PC-9 (cell line): ENCODE measurements around the gene PNPO. TPM values are rescaled to one million over a fixed set of nuclear protein-coding genes. Genes with fewer than 3 reads are reported as not detected.

ENCODE experiments used
- BruUV-seq: library from RNA; stranded (reverse); fragments of 400-500 nt; replicated peaks from 2 replicates; lab custom pipeline; 2021; lab: Mats Ljungman, UMichigan
- CTCF ChIA-PET: fragments of 300-600 bp; sonication (Branson Sonifier 250); formaldehyde crosslinking; loops from one replicate; lab custom pipeline; 2022; ENCODE audit warnings: antibody characterized with exemption; lab: Charles Lee
- POLR2A ChIA-PET: fragments of 300-600 bp; sonication (Branson Sonifier 250); formaldehyde crosslinking; loops from one replicate; lab custom pipeline; 2022; ENCODE audit warnings: antibody characterized with exemption; ENCODE audit not compliant: unreplicated experiment; lab: Charles Lee
- DNase-seq, 2 experiments: peaks; one replicate each; pipeline versions ENCODE4 v3.0.0 to v3.0.0-alpha.2; 2015 to 2022; ENCODE audit warnings: mixed read lengths in 1 of 2
- H2AFZ ChIP-seq: fragments of 200-600 bp; sonication (generic); 2 replicates; pipeline ENCODE4 v1.8.1; 2017; ENCODE audit warnings: antibody characterized with exemption
- H3F3A ChIP-seq: fragments of 200-600 bp; sonication (generic); 2 replicates; pipeline ENCODE4 v1.8.1; 2017; ENCODE audit warnings: antibody characterized with exemption, mild to moderate bottlenecking, low read depth; ENCODE audit not compliant: insufficient read depth
- H3K27ac ChIP-seq: fragments of 200-600 bp; sonication (generic); 2 replicates; pipeline ENCODE4 v1.6.1; 2016; ENCODE audit warnings: mixed run types
- H3K27me3 ChIP-seq: fragments of 200-600 bp; sonication (generic); 2 replicates; pipeline ENCODE4 v1.6.1; 2016; ENCODE audit warnings: low read depth, mixed run types; ENCODE audit not compliant: insufficient read depth
- H3K36me3 ChIP-seq: fragments of 200-600 bp; sonication (generic); 2 replicates; pipeline ENCODE4 v1.6.1; 2016; ENCODE audit warnings: low read depth, mixed run types
- H3K4me1 ChIP-seq: fragments of 200-600 bp; sonication (generic); replicated peaks from 2 replicates; pipeline ENCODE4 v1.6.1; 2016; ENCODE audit warnings: mixed run types; ENCODE audit not compliant: insufficient read depth
- H3K4me2 ChIP-seq: fragments of 200-600 bp; sonication (generic); 2 replicates; pipeline ENCODE4 v1.6.1; 2017; ENCODE audit warnings: mixed run types
- H3K4me3 ChIP-seq: fragments of 200-600 bp; sonication (generic); 2 replicates; pipeline ENCODE4 v1.6.1; 2016; ENCODE audit warnings: mixed run types
- H3K79me2 ChIP-seq: fragments of 200-600 bp; sonication (generic); 2 replicates; pipeline ENCODE4 v1.6.1; 2017; ENCODE audit warnings: low read depth, mixed run types
- H3K9me2 ChIP-seq: fragments of 200-600 bp; sonication (generic); 2 replicates; pipeline ENCODE4 v1.8.1; 2017; ENCODE audit warnings: mild to moderate bottlenecking; ENCODE audit not compliant: insufficient read depth
- H3K9me3 ChIP-seq: fragments of 200-600 bp; sonication (generic); 2 replicates; pipeline ENCODE4 v1.8.1; 2016; ENCODE audit warnings: low read depth; ENCODE audit not compliant: insufficient read depth
- H4K20me1 ChIP-seq: fragments of 200-600 bp; sonication (generic); 2 replicates; pipeline ENCODE4 v1.8.1; 2017; ENCODE audit not compliant: insufficient read depth
- CTCF ChIP-seq: fragments of 200-600 bp; sonication (generic); conservative IDR thresholded peaks from 2 replicates; pipeline ENCODE4 v1.6.1; 2017; ENCODE audit warnings: mixed run types, antibody characterized with exemption, mild to moderate bottlenecking, moderate library complexity
- EZH2 ChIP-seq: fragments of 200-600 bp; sonication (generic); IDR thresholded peaks from 2 replicates; pipeline ENCODE4 v1.8.0; 2017; ENCODE audit warnings: antibody characterized with exemption, low read depth
- intact Hi-C: fragments of 100-400 bp; cut with micrococcal nuclease; formaldehyde crosslinking; loops from one replicate; pipeline ENCODE4 v1.10.0; 2022; ENCODE audit not compliant: unreplicated experiment
- total RNA-seq: library from RNA; stranded (reverse); gene quantifications from 2 replicates; pipeline ENCODE4 v1.2.3, GENCODE V29; 2021

The PNPO gene
- total RNA-seq, 1 experiment from 2014 or later, result 40.2 TPM

DNA sequence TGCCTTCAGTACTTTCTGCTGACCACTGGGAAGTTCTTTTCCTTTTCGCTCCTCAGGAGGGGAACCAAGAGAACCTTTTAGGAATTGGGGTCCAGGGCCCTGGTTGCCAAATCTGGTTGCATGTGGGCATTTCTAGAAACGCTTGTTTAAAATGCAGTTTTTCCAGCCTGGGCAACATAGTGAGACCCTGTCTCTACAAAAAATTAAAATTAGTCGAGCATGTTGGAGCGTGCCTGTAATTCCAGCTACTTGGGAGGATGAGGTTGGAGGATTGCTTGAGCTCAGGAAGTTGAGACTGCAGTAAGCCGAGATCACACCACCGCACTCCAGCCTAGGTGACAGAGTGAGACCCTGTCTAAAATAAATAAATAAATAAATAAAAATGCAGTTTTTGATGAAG lies 1.2 kb downstream of the PNPO start:
- no peak overlapping the region for H3K27ac ChIP-seq
- TF ChIP-seq EZH2, result no peak
- no peak for TF ChIP-seq CTCF
- peaks cover 8% of the 10 kb centered on the region for H3K36me3 ChIP-seq
- no TSS peak for BruUV-seq
- H2AFZ ChIP-seq, result 0 out of 2 replicates have a peak overlapping the region, but pooled peaks have one; percentile 87
- H3K4me3 ChIP-seq, result peak overlapping the region; percentile 87
- peak overlapping the region; percentile 94 for H3K4me2 ChIP-seq
- peaks cover 51% of the 10 kb centered on the region for H3K4me1 ChIP-seq
- intact Hi-C loops, result loop anchor here (10.0 kb wide), 1 partner anchor 672 kb away; the partner anchor contains the start of genes HOXB7 and HOXB8
- no peak for DNase-seq
- H3K79me2 ChIP-seq, result peaks cover 23% of the 10 kb centered on the region
- peaks cover 40% of the 10 kb centered on the region; the same call in 1 of the 2 replicates for H3F3A ChIP-seq
- no peaks in the 10 kb centered on the region for H4K20me1 ChIP-seq
- H3K9me2 ChIP-seq, result no peaks in the 10 kb centered on the region
- CTCF ChIA-PET, result interaction anchor here (0.7 kb wide), 1 partner anchor 51 kb away, joined by 4 read pairs; no protein-coding TSS in a partner anchor
- no peaks in the 10 kb centered on the region for H3K9me3 ChIP-seq
- POLR2A ChIA-PET, result interaction anchor here (0.6 kb wide), 1 partner anchor 341 kb away, joined by 3 read pairs; no protein-coding TSS in a partner anchor
- no peaks in the 10 kb centered on the region for H3K27me3 ChIP-seq

- H3K9me3 ChIP-seq, result no peaks in the 10 kb centered on the region
- no peaks in the 10 kb centered on the region for H3K27me3 ChIP-seq
- peaks cover 20% of the 10 kb centered on the region for H3K36me3 ChIP-seq
- peaks cover 26% of the 10 kb centered on the region for H3K79me2 ChIP-seq
- no peak overlapping the region for H3K4me3 ChIP-seq
- H3K9me2 ChIP-seq, result no peaks in the 10 kb centered on the region
- H3K27ac ChIP-seq, result no peak overlapping the region
- BruUV-seq, result no TSS peak
- H3K4me1 ChIP-seq, result peaks cover 53% of the 10 kb centered on the region
- ChIA-PET CTCF (no interaction called here), POLR2A (no interaction called here)
- H3K4me2 ChIP-seq, result no peak overlapping the region
- intact Hi-C loops, result loop anchor here (10.0 kb wide), 1 partner anchor 670 kb away; the partner anchor contains the start of genes HOXB7 and HOXB8
- no peaks in the 10 kb centered on the region for H4K20me1 ChIP-seq
- TF ChIP-seq EZH2, result no peak
- TF ChIP-seq CTCF, result no peak
- H2AFZ ChIP-seq, result no peak overlapping the region
- no peak for DNase-seq
- H3F3A ChIP-seq, result peaks cover 47% of the 10 kb centered on the region; the same call in 1 of the 2 replicates
These were observed 3.7 kb downstream of the PNPO start for GRCh38 chr17:47945080-47945479.

GRCh38 chr17:47945529-47946508 lies 4.4 kb downstream of the PNPO start:
- Histone ChIP-seq H3F3A (peaks cover 48% of the 10 kb centered on the region; the same call in 1 of the 2 replicates), H3K36me3 (peaks cover 20% of the 10 kb centered on the region), H3K79me2 (peaks cover 26% of the 10 kb centered on the region), H3K27ac (peak overlapping the region; percentile 6; the same call in 1 of the 2 replicates), H3K4me2 (no peak overlapping the region), H3K4me3 (no peak overlapping the region), H3K9me2 (no peaks in the 10 kb centered on the region), H3K9me3 (no peaks in the 10 kb centered on the region), H3K27me3 (no peaks in the 10 kb centered on the region), H2AFZ (no peak overlapping the region), H4K20me1 (no peaks in the 10 kb centered on the region), H3K4me1 (peaks cover 50% of the 10 kb centered on the region)
- ChIA-PET POLR2A (no interaction called here), CTCF (interaction anchor here (0.8 kb wide), 1 partner anchor 102 kb away, joined by 3 read pairs; no protein-coding TSS in a partner anchor)
- intact Hi-C loops, result loop anchor here (10.0 kb wide), 1 partner anchor 669 kb away; the partner anchor contains the start of genes HOXB7 and HOXB8
- no peak for DNase-seq
- BruUV-seq, result no TSS peak
- TF ChIP-seq EZH2 (no peak), CTCF (no peak)
